Naive thymus-derived CD8-positive, alpha-beta T cell (primary cell): ENCODE measurements around the gene KCNQ4. TPM values are rescaled to one million over a fixed set of nuclear protein-coding genes. Genes with fewer than 3 reads are reported as not detected.

Experiments used
- ATAC-seq, 2 donors: fragments of 150-1000 bp; cut with Tn5 transposase in 1 of 2; sonication (Bioruptor Pico), chemical (Tn5 transposase) in 1 of 2; 1 replicate in 1 of 2; 2 replicates in 1 of 2; pipeline ENCODE4 v1.10.0; 2021; ENCODE audit warnings: mild to moderate bottlenecking in 2 of 2, moderate library complexity in 2 of 2
- POLR2A ChIA-PET: fragments of 350-600 bp; sonication (Branson Sonifier 250); formaldehyde crosslinking; loops from one replicate; lab custom pipeline; 2021; ENCODE audit warnings: antibody characterized with exemption; lab: Charles Lee
- DNase-seq, 10 donors: peaks; one replicate each; pipeline versions ENCODE4 v3.0.0 to v3.0.0-alpha.2; 2020 to 2022
- H3K27ac Mint-ChIP-seq, 10 donors: one replicate each; pipeline ENCODE4 v1.8.0; 2020 to 2022; ENCODE audit warnings: mild to moderate bottlenecking in 10 of 10, mixed read lengths in 10 of 10, moderate library complexity in 4 of 10, inconsistent platforms in 1 of 10
- H3K27me3 Mint-ChIP-seq, 5 donors: one replicate each; pipeline ENCODE4 v1.8.0; 2021 to 2022; ENCODE audit warnings: mixed read lengths in 5 of 5
- H3K36me3 Mint-ChIP-seq, 3 donors: one replicate each; pipeline ENCODE4 v1.8.0; 2020 to 2022; ENCODE audit warnings: mixed read lengths in 3 of 3, mild to moderate bottlenecking in 2 of 3, inconsistent platforms in 1 of 3
- H3K4me1 Mint-ChIP-seq, 4 donors: one replicate each; pipeline ENCODE4 v1.8.0; 2021 to 2022; ENCODE audit warnings: mixed read lengths in 4 of 4
- H3K4me3 Mint-ChIP-seq, 10 donors: one replicate each; pipeline ENCODE4 v1.8.0; 2020 to 2022; ENCODE audit warnings: mild to moderate bottlenecking in 10 of 10, mixed read lengths in 10 of 10, moderate library complexity in 6 of 10, inconsistent platforms in 1 of 10
- H3K9me3 Mint-ChIP-seq, 9 donors: one replicate each; pipeline ENCODE4 v1.8.0; 2020 to 2022; ENCODE audit warnings: mixed read lengths in 9 of 9, mild to moderate bottlenecking in 3 of 9, inconsistent platforms in 1 of 9, moderate library complexity in 1 of 9
- polyA plus RNA-seq, 3 donors: library from polyadenylated mRNA; unstranded; fragments of 300-500 nt; fragmentation: Illumina TruSeq; gene quantifications; one replicate each; pipeline ENCODE4 v1.2.3, GENCODE V29; 2021
- total RNA-seq, 8 experiments: library from RNA in 2 of 8; stranded (reverse) in 2 of 8; gene quantifications; one replicate each; pipeline ENCODE4 v1.2.3 and lab custom pipeline; 2021 to 2026

Gene KCNQ4
- total and polyA plus RNA-seq, 5 experiments from 2014 or later, result 0.08 to 0.25 (median 0.17) TPM

GRCh38 chr1:40745176-40745575 lies 38.4 kb upstream of the KCNQ4 start:
- H3K4me1 Mint-ChIP-seq, result peaks cover 21 to 51% (median 44%) of the 10 kb centered on the region in 4 donors

GRCh38 chr1:40746344-40747090 lies 37.1 kb upstream of the KCNQ4 start:
- Mint-ChIP-seq H3K27me3 (no peaks in the 10 kb centered on the region), H3K27ac (peak overlapping the region in 2 of 10 donors; percentile 9 to 58), H3K4me1 (peaks cover 13 to 39% (median 31%) of the 10 kb centered on the region in 4 donors), H3K4me3 (no peak overlapping the region), H3K36me3 (peaks cover 0 to 91% (median 14%) of the 10 kb centered on the region in 3 donors), H3K9me3 (no peaks in the 10 kb centered on the region)
- POLR2A ChIA-PET, result no interaction called here
- ATAC-seq (no peak), DNase-seq (no peak)

More at GRCh38 chr1:40745176-40745575, 38.4 kb upstream of the KCNQ4 start:
- no peak overlapping the region for H3K4me3 Mint-ChIP-seq
- peaks cover 0 to 92% (median 20%) of the 10 kb centered on the region in 3 donors for H3K36me3 Mint-ChIP-seq
- no peaks in the 10 kb centered on the region for H3K27me3 Mint-ChIP-seq
- POLR2A ChIA-PET, result interaction anchor here (1.0 kb wide), 1 partner anchor 13 kb away, joined by 3 read pairs; no protein-coding TSS in a partner anchor
- DNase-seq (no peak), ATAC-seq (no peak)
- H3K9me3 Mint-ChIP-seq, result no peaks in the 10 kb centered on the region
- peak overlapping the region in 8 of 10 donors; percentile 3 to 61 (median 20) for H3K27ac Mint-ChIP-seq

- POLR2A ChIA-PET, result no interaction called here
- no peaks in the 10 kb centered on the region for H3K9me3 Mint-ChIP-seq
These were observed 34.5 kb upstream of the KCNQ4 start for GRCh38 chr1:40748841-40749718.

GRCh38 chr1:40749817-40750216 lies 33.8 kb upstream of the KCNQ4 start:
- Mint-ChIP-seq H3K4me1 (peaks cover 7 to 13% (median 10%) of the 10 kb centered on the region in 4 donors), H3K27me3 (no peaks in the 10 kb centered on the region), H3K36me3 (peaks cover 0 to 96% (median 19%) of the 10 kb centered on the region in 3 donors), H3K9me3 (no peaks in the 10 kb centered on the region), H3K4me3 (no peak overlapping the region), H3K27ac (no peak overlapping the region)
- DNase-seq (no peak), ATAC-seq (no peak)
- POLR2A ChIA-PET, result no interaction called here

More at GRCh38 chr1:40748841-40749718, 34.5 kb upstream of the KCNQ4 start:
- no peak overlapping the region for H3K4me3 Mint-ChIP-seq
- DNase-seq (no peak), ATAC-seq (no peak)
- H3K27me3 Mint-ChIP-seq, result no peaks in the 10 kb centered on the region
- H3K4me1 Mint-ChIP-seq, result peaks cover 9 to 20% (median 17%) of the 10 kb centered on the region in 4 donors
- H3K27ac Mint-ChIP-seq, result peak overlapping the region in 4 of 10 donors; percentile 15 to 83 (median 62)
- H3K36me3 Mint-ChIP-seq, result peaks cover 0 to 92% (median 19%) of the 10 kb centered on the region in 3 donors

GRCh38 chr1:40750451-40750908 lies 33.1 kb upstream of the KCNQ4 start:
- peaks cover 4 to 6% (median 5%) of the 10 kb centered on the region in 4 donors for H3K4me1 Mint-ChIP-seq
- DNase-seq (no peak), ATAC-seq (no peak)
- POLR2A ChIA-PET, result no interaction called here
- peak overlapping the region in 1 of 10 donors; percentile 24 for H3K27ac Mint-ChIP-seq
- no peaks in the 10 kb centered on the region for H3K9me3 Mint-ChIP-seq
- no peak overlapping the region for H3K4me3 Mint-ChIP-seq
- H3K36me3 Mint-ChIP-seq, result peaks cover 0 to 97% (median 19%) of the 10 kb centered on the region in 3 donors
- no peaks in the 10 kb centered on the region for H3K27me3 Mint-ChIP-seq

- Mint-ChIP-seq H3K9me3 (no peaks in the 10 kb centered on the region), H3K27ac (peak overlapping the region in 2 of 10 donors; percentile 50 to 55), H3K36me3 (peaks cover 0 to 97% (median 22%) of the 10 kb centered on the region in 3 donors), H3K4me1 (peaks cover 0 to 2% (median 0%) of the 10 kb centered on the region in 4 donors), H3K4me3 (no peak overlapping the region), H3K27me3 (no peaks in the 10 kb centered on the region)
- no peak for ATAC-seq
- POLR2A ChIA-PET, result no interaction called here
- DNase-seq, result no peak
These were observed 31.8 kb upstream of the KCNQ4 start for GRCh38 chr1:40751802-40752201.

- H3K36me3 Mint-ChIP-seq, result peaks cover 0 to 94% (median 19%) of the 10 kb centered on the region in 3 donors
- ATAC-seq (no peak), DNase-seq (no peak)
- POLR2A ChIA-PET, result interaction anchor here (0.6 kb wide), 1 partner anchor 26 kb away, joined by 5 read pairs; no protein-coding TSS in a partner anchor
- H3K4me3 Mint-ChIP-seq, result no peak overlapping the region
- no peaks in the 10 kb centered on the region for H3K4me1 Mint-ChIP-seq
- H3K27ac Mint-ChIP-seq, result peak overlapping the region in 1 of 10 donors; percentile 38
- no peaks in the 10 kb centered on the region for H3K9me3 Mint-ChIP-seq
- H3K27me3 Mint-ChIP-seq, result no peaks in the 10 kb centered on the region
These were observed 30.3 kb upstream of the KCNQ4 start for GRCh38 chr1:40753142-40753882.

GRCh38 chr1:40754201-40754600 lies 29.4 kb upstream of the KCNQ4 start:
- no peak for ATAC-seq
- no peak overlapping the region for H3K27ac Mint-ChIP-seq
- H3K36me3 Mint-ChIP-seq, result peaks cover 0 to 92% (median 20%) of the 10 kb centered on the region in 3 donors
- no peaks in the 10 kb centered on the region for H3K4me1 Mint-ChIP-seq
- H3K4me3 Mint-ChIP-seq, result no peak overlapping the region
- POLR2A ChIA-PET, result no interaction called here
- H3K27me3 Mint-ChIP-seq, result no peaks in the 10 kb centered on the region
- DNase-seq, result no peak
- no peaks in the 10 kb centered on the region for H3K9me3 Mint-ChIP-seq

GRCh38 chr1:40755067-40755466 lies 28.5 kb upstream of the KCNQ4 start:
- Mint-ChIP-seq H3K4me3 (no peak overlapping the region), H3K4me1 (peaks cover 0 to 3% (median 1%) of the 10 kb centered on the region in 4 donors), H3K9me3 (no peaks in the 10 kb centered on the region), H3K36me3 (peaks cover 4 to 92% (median 21%) of the 10 kb centered on the region in 3 donors), H3K27ac (no peak overlapping the region), H3K27me3 (no peaks in the 10 kb centered on the region)
- POLR2A ChIA-PET, result no interaction called here
- no peak for DNase-seq
- no peak for ATAC-seq

- POLR2A ChIA-PET, result no interaction called here
- no peaks in the 10 kb centered on the region for H3K9me3 Mint-ChIP-seq
- peaks cover 0 to 4% (median 2%) of the 10 kb centered on the region in 4 donors for H3K4me1 Mint-ChIP-seq
- no peaks in the 10 kb centered on the region for H3K27me3 Mint-ChIP-seq
- no peak overlapping the region for H3K4me3 Mint-ChIP-seq
- DNase-seq (no peak), ATAC-seq (no peak)
- H3K36me3 Mint-ChIP-seq, result peaks cover 4 to 91% (median 19%) of the 10 kb centered on the region in 3 donors
- H3K27ac Mint-ChIP-seq, result peak overlapping the region in 1 of 10 donors; percentile 34
These were observed 27.1 kb upstream of the KCNQ4 start for GRCh38 chr1:40756523-40756922.

- Mint-ChIP-seq H3K27ac (peak overlapping the region in 1 of 10 donors; percentile 34), H3K4me1 (peaks cover 0 to 5% (median 2%) of the 10 kb centered on the region in 4 donors), H3K27me3 (no peaks in the 10 kb centered on the region), H3K36me3 (peaks cover 4 to 91% (median 19%) of the 10 kb centered on the region in 3 donors), H3K9me3 (no peaks in the 10 kb centered on the region), H3K4me3 (no peak overlapping the region)
- DNase-seq (no peak), ATAC-seq (no peak)
- POLR2A ChIA-PET, result no interaction called here
These were observed 26.5 kb upstream of the KCNQ4 start for GRCh38 chr1:40757084-40757483.

GRCh38 chr1:40758004-40758403 lies 25.6 kb upstream of the KCNQ4 start:
- H3K27ac Mint-ChIP-seq, result peak overlapping the region in 1 of 10 donors; percentile 14
- H3K27me3 Mint-ChIP-seq, result no peaks in the 10 kb centered on the region
- H3K4me3 Mint-ChIP-seq, result no peak overlapping the region
- H3K4me1 Mint-ChIP-seq, result peaks cover 5 to 13% (median 7%) of the 10 kb centered on the region in 4 donors
- POLR2A ChIA-PET, result interaction anchor here (0.9 kb wide), 1 partner anchor 71 kb away, joined by 3 read pairs; no protein-coding TSS in a partner anchor
- peaks cover 4 to 92% (median 19%) of the 10 kb centered on the region in 3 donors for H3K36me3 Mint-ChIP-seq
- no peak for DNase-seq
- ATAC-seq, result no peak
- no peaks in the 10 kb centered on the region for H3K9me3 Mint-ChIP-seq
